Suprapubic skin (tissue), 4 donors: ENCODE measurements around the gene LRFN4. TPM values are rescaled to one million over a fixed set of nuclear protein-coding genes. Genes with fewer than 3 reads are reported as not detected.

ENCODE experiments used
- DNase-seq, 2 donors: peaks; one replicate each; pipeline ENCODE4 v3.0.0-alpha.2; 2019; ENCODE audit warnings: low spot score in 2 of 2
- H3K27ac ChIP-seq: fragments of 200-600 bp; sonication (generic); one replicate; pipeline ENCODE4 v1.5.1; 2019
- H3K27me3 ChIP-seq: fragments of 200-600 bp; sonication (generic); one replicate; pipeline ENCODE4 v1.5.1; 2019
- H3K36me3 ChIP-seq: fragments of 200-600 bp; sonication (generic); one replicate; pipeline ENCODE4 v1.5.1; 2019
- H3K4me1 ChIP-seq: fragments of 200-600 bp; sonication (generic); one replicate; pipeline ENCODE4 v1.5.1; 2019
- H3K4me3 ChIP-seq: fragments of 200-600 bp; sonication (generic); one replicate; pipeline ENCODE4 v1.5.1; 2019; ENCODE audit warnings: mild to moderate bottlenecking
- H3K9me3 ChIP-seq: fragments of 200-600 bp; sonication (generic); one replicate; pipeline ENCODE4 v1.5.1; 2019
- EP300 ChIP-seq: sonication (generic); formaldehyde crosslinking; IDR thresholded peaks from one replicate; pipeline ENCODE4 v1.6.1; 2017; ENCODE audit warnings: antibody characterized with exemption
- POLR2A ChIP-seq, 2 donors: fragments of 450-650 bp; IDR thresholded peaks; one replicate each; pipeline ENCODE4 v1.6.1; 2017; ENCODE audit warnings: antibody characterized with exemption in 2 of 2, mild to moderate bottlenecking in 2 of 2, moderate library complexity in 2 of 2
- POLR2AphosphoS5 ChIP-seq, 3 donors: sonication (generic); formaldehyde crosslinking; IDR thresholded peaks; one replicate each; pipeline ENCODE4 v1.6.1; 2017; ENCODE audit warnings: antibody characterized with exemption in 3 of 3
- WGBS: methylation state at CpG from one replicate; pipeline ENCODE4 v1.1.5; 2018; 5-methylcytosine and 5-hydroxymethylcytosine counted together
- total RNA-seq, 4 donors: library from RNA; depleted of rRNA; stranded (reverse); fragments of >200 nt; gene quantifications; one replicate each; pipeline ENCODE4 v1.1.0, GENCODE V29; 2016
- TF ChIP-seq, protein P1 (sequence below), 2 donors: fragments of 200-600 bp in 1 of 2; fragments of 450-650 bp in 1 of 2; sonication (generic) in 1 of 2; IDR thresholded peaks; one replicate each; pipeline ENCODE4 v1.5.1; 2016 to 2019; ENCODE audit warnings: antibody characterized with exemption in 2 of 2, mild to moderate bottlenecking in 1 of 2, moderate library complexity in 1 of 2

The LRFN4 gene
- total RNA-seq, 4 donors from 2014 or later = 6.0 to 8.5 (median 8.3) TPM

DNA sequence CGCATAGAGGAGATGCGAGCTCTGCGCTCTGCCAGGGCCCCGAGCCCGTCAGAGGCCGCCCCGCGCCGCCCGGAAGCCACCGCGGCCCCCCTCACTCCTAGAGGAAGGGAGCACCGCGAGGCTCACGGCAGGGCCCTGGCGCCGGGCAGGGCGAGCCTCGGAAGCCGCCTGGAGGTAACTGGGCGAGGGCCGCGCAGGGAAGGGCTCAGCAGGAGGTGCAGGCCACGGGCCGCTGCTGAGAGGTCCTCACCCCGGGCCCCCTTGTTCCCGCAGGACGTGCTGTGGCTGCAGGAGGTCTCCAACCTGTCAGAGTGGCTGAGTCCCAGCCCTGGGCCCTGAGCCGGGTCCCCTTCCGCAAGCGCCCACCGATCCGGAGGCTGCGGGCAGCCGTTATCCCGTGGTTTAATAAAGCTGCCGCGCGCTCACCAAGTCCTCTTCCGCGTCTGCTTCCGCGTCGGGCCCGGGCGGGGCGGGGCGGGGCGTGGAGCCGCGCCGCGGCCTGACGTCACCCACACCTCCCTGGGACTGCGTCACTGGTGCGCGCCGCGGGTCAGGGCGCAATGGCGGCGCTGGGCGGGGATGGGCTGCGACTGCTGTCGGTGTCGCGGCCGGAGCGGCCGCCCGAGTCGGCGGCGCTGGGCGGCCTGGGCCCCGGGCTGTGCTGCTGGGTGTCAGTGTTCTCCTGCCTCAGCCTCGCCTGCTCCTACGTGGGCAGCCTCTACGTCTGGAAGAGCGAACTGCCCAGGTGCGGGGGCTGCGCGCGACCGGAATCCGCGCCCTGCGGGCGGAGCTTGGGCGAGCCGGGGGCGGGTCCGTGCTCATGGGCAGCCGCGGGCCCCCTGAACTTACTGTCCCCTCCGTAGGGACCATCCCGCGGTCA lies 13.7 kb upstream of the LRFN4 start, which contains the start of gene RCE1:
RCE1 (plus strand) TSS at position 546 of the 880 bp plus-strand sequence; CDS start at position 561, 15 bp downstream.
- Histone ChIP-seq H3K4me1 (peaks cover 41% of the 10 kb centered on the region), H3K36me3 (peaks cover 51% of the 10 kb centered on the region), H3K27ac (peak within 1 kb of the TSS; percentile 95), H3K4me3 (peak within 1 kb of the TSS; percentile 92), H3K27me3 (no peaks in the 10 kb centered on the region), H3K9me3 (no peaks in the 10 kb centered on the region)
- TF ChIP-seq POLR2A (IDR thresholded peaks at IDR 0.05) = peak; percentile 81 to 93
- TF ChIP-seq, protein P1, sequence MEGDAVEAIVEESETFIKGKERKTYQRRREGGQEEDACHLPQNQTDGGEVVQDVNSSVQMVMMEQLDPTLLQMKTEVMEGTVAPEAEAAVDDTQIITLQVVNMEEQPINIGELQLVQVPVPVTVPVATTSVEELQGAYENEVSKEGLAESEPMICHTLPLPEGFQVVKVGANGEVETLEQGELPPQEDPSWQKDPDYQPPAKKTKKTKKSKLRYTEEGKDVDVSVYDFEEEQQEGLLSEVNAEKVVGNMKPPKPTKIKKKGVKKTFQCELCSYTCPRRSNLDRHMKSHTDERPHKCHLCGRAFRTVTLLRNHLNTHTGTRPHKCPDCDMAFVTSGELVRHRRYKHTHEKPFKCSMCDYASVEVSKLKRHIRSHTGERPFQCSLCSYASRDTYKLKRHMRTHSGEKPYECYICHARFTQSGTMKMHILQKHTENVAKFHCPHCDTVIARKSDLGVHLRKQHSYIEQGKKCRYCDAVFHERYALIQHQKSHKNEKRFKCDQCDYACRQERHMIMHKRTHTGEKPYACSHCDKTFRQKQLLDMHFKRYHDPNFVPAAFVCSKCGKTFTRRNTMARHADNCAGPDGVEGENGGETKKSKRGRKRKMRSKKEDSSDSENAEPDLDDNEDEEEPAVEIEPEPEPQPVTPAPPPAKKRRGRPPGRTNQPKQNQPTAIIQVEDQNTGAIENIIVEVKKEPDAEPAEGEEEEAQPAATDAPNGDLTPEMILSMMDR (IDR thresholded peaks at IDR 0.05) = no peak
- no peak for TF ChIP-seq EP300
- peak; percentile 26 to 89 (median 58) for TF ChIP-seq POLR2AphosphoS5 (IDR thresholded peaks at IDR 0.05)
- no CpG with 5 or more reads among the region's 98 CpGs for WGBS
- peak; percentile 90 for DNase-seq

DNA sequence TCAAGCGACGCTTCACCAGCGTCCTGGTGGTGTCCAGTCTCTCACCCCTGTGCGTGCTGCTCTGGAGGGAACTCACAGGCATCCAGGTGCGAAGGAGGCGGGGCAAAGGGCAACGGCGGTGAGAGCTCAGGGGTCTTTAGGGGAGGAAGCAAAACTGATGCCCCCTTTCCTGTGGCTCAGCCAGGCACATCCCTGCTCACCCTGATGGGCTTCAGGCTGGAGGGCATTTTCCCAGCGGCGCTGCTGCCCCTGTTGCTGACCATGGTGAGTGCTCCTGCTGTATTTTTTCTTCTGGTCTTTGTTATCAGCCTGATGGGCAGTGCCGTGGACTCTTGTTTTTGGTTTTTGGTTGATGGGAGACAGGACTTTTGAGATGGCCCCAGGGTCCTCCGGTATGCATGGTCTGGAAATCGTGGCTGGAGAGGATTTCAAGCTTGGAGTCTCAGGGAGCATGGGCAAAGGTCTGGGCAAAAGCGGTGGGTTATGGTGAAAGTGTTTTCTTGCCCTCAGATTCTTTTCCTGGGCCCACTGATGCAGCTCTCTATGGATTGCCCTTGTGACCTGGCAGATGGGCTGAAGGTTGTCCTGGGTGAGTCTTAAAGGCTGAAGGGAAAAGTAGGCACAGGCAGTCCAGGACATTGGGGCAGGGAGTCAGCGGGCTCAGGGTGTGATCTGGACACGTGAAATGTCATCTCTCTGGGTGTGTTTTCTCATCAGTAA lies 12.9 kb upstream of the LRFN4 start:
- TF ChIP-seq POLR2A (IDR thresholded peaks at IDR 0.05) (no peak), EP300 (no peak), POLR2AphosphoS5 (IDR thresholded peaks at IDR 0.05) (no peak)
- TF ChIP-seq, protein P1 (IDR thresholded peaks at IDR 0.05) = no peak
- no peaks in the 10 kb centered on the region for H3K9me3 ChIP-seq
- 15% methylated on average over 14 of the region's 16 CpGs for WGBS
- H3K4me3 ChIP-seq = peak overlapping the region; percentile 92
- DNase-seq = peak; percentile 73 to 82
- no peaks in the 10 kb centered on the region for H3K27me3 ChIP-seq
- peaks cover 53% of the 10 kb centered on the region for H3K36me3 ChIP-seq
- H3K27ac ChIP-seq = peak overlapping the region; percentile 95
- peaks cover 41% of the 10 kb centered on the region for H3K4me1 ChIP-seq

DNA sequence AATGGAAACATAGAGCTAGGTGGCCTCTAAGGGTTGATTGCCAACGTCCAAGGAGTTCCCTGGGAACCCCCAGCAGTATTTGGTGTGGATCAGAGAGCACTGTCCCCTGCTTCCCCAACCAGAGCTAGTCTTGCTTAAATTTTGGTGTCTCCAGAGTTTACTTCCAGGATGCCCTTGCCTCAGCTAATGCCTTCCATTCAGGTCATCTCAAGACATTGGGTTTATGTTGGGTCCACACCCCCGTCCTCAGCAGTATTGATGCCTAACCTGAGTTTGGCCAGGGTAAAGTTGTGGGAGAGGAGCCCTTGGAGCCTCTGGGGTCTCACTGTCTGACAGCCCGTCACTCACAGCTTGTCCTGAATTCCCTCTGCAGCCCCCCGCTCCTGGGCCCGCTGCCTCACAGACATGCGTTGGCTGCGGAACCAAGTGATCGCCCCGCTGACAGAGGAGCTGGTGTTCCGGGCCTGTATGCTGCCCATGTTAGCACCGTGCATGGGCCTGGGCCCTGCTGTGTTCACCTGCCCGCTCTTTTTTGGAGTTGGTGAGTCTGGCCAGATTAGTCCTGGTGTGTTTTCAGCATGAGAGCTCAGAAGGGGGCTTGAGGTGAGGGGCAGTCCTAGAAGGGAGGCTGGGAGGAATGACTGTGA lies 12.2 kb upstream of the LRFN4 start:
- Histone ChIP-seq H3K4me3 (peak overlapping the region; percentile 92), H3K9me3 (no peaks in the 10 kb centered on the region), H3K27ac (no peak overlapping the region), H3K36me3 (peaks cover 52% of the 10 kb centered on the region), H3K27me3 (no peaks in the 10 kb centered on the region), H3K4me1 (peaks cover 41% of the 10 kb centered on the region)
- 92% methylated on average over 7 of the region's 12 CpGs for WGBS
- peak; percentile 60 to 63 for DNase-seq
- TF ChIP-seq EP300 (no peak), POLR2A (IDR thresholded peaks at IDR 0.05) (no peak), POLR2AphosphoS5 (IDR thresholded peaks at IDR 0.05) (no peak)
- TF ChIP-seq, protein P1 (IDR thresholded peaks at IDR 0.05) = no peak

DNA sequence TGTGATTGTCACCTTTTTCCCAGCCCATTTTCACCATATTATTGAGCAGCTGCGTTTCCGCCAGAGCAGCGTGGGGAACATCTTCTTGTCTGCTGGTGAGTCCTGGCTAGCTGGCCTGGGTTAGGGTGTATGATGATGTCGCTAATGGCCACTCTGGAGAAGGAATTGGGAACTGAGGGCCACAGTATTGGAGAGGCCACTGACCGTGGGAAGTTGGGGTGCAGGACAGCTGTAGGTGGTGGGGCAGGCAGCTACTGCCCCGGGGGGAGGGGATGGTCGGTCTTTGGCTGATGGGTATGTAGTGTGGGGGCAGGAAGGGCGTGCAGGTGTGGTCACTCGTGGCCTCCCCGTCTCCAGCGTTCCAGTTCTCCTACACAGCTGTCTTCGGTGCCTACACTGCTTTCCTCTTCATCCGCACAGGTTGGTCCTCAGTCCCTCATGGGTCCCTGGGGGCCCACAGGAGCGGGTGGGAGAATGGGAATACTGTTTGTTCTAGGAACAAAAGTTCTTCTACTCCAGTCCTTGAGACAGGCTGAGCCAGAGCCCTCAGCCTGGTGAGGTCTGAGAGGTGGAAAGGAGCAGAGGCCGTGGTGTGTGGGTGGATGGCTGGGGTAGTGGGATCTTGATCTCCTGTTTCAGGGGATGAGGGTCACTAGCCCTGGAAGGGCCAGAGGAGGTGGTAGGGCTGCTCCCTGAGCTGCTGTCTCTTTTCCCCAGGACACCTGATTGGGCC lies 11.6 kb upstream of the LRFN4 start:
- 93% methylated on average over 15 of the region's 15 CpGs for WGBS
- H3K9me3 ChIP-seq = no peaks in the 10 kb centered on the region
- H3K4me3 ChIP-seq = no peak overlapping the region
- no peak for TF ChIP-seq POLR2A (IDR thresholded peaks at IDR 0.05)
- no peak for TF ChIP-seq EP300
- TF ChIP-seq, protein P1 (IDR thresholded peaks at IDR 0.05) = no peak
- TF ChIP-seq POLR2AphosphoS5 (IDR thresholded peaks at IDR 0.05) = no peak
- H3K27ac ChIP-seq = no peak overlapping the region
- peaks cover 38% of the 10 kb centered on the region for H3K4me1 ChIP-seq
- H3K27me3 ChIP-seq = no peaks in the 10 kb centered on the region
- peaks cover 45% of the 10 kb centered on the region for H3K36me3 ChIP-seq
- DNase-seq = peak; percentile 58 to 73
